OCI-LY3 (cell line): ENCODE results near the gene FPR1.

Experiments used
- EZH2phosphoT487 ChIP-seq: fragments of 200-600 bp; shearing (Covaris generic); IDR thresholded peaks from 2 replicates; pipeline ENCODE4 v1.6.1; 2018; ENCODE audit warnings: antibody characterized with exemption, mixed run types, low read depth
- TF ChIP-seq, protein P1 (sequence below): fragments of 200-600, 300-600 bp; sonication (generic); IDR thresholded peaks from 2 replicates; pipeline ENCODE4 v1.5.1; 2014; ENCODE audit warnings: antibody characterized with exemption, low read length, low read depth

DNA sequence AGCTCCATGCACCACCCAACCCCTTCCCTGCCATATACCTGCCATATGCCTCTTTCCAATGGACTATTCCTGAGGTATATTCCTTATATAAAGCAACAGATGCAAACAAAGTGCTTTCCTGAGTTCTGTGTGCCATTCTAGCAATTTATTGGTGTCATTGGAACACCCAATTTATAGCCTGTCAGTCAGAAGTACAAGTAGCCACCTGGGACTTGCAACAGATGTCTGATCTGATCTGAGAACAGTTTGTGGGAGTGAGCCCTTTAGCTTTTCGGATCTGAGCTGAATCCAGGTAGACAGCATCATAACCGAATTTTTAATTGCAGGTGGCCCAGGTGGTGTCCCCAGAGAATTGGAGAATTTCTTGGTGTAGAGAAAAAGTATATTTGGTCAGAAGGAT is 42.3 kb upstream of the FPR1 start:
- TF ChIP-seq, protein P1, sequence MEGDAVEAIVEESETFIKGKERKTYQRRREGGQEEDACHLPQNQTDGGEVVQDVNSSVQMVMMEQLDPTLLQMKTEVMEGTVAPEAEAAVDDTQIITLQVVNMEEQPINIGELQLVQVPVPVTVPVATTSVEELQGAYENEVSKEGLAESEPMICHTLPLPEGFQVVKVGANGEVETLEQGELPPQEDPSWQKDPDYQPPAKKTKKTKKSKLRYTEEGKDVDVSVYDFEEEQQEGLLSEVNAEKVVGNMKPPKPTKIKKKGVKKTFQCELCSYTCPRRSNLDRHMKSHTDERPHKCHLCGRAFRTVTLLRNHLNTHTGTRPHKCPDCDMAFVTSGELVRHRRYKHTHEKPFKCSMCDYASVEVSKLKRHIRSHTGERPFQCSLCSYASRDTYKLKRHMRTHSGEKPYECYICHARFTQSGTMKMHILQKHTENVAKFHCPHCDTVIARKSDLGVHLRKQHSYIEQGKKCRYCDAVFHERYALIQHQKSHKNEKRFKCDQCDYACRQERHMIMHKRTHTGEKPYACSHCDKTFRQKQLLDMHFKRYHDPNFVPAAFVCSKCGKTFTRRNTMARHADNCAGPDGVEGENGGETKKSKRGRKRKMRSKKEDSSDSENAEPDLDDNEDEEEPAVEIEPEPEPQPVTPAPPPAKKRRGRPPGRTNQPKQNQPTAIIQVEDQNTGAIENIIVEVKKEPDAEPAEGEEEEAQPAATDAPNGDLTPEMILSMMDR: no peak
- no peak for TF ChIP-seq EZH2phosphoT487
